Stimulated activated naive CD4-positive, alpha-beta T cell treated with Interleukin-2 at 50 U/mL for 16 hours (primary cell): ENCODE measurements around the gene ABRACL.
A peak's percentile ranks its signal among the peaks of the same experiment; 100 is the strongest.
"Not testable (repeated sequence)": the region's sequence is repeated elsewhere in the genome, so short reads cannot be mapped to it uniquely, and the experiment has no call there.

ENCODE experiments used
- DNase-seq: peaks from one replicate; lab custom pipeline; 2025; lab: John Stamatoyannopoulos, UW

Gene ABRACL

GRCh38 chr6:139028658-139029469, at the start of gene ABRACL:
Gene ABRACL (plus strand): TSS chr6:139028745. CDS start chr6:139034161, 5,416 bp downstream.
- DNase-seq = peak; percentile 90

GRCh38 chr6:138979365-138979764, 49.2 kb upstream of the ABRACL start:
- DNase-seq = no peak

- no peak for DNase-seq
Measured at GRCh38 chr6:138979813-138980668, 48.5 kb upstream of the ABRACL start.

- DNase-seq = no peak
Measured at GRCh38 chr6:138981416-138981815, 47.1 kb upstream of the ABRACL start.

GRCh38 chr6:138986578-138986977, 42.0 kb upstream of the ABRACL start:
- DNase-seq = no peak

GRCh38 chr6:138987080-138987642, 41.4 kb upstream of the ABRACL start:
- no peak for DNase-seq

GRCh38 chr6:138987643-138988468, 40.7 kb upstream of the ABRACL start, which contains the start of gene REPS1:
Gene REPS1 (minus strand): TSS chr6:138988253. CDS start chr6:138987682, 571 bp downstream.
- peak; percentile 89 for DNase-seq

- DNase-seq = no peak
Measured at GRCh38 chr6:138988469-138988834, 40.1 kb upstream of the ABRACL start.

GRCh38 chr6:138989098-138989983, 39.2 kb upstream of the ABRACL start:
- DNase-seq = no peak

- DNase-seq = no peak
Measured at GRCh38 chr6:138991206-138991605, 37.3 kb upstream of the ABRACL start.

- not testable (repeated sequence) for DNase-seq
Measured at GRCh38 chr6:138992965-138993364, 35.6 kb upstream of the ABRACL start.

- DNase-seq = not testable (repeated sequence)
Measured at GRCh38 chr6:138993410-138993809, 35.1 kb upstream of the ABRACL start.

GRCh38 chr6:138996524-138996923, 32.0 kb upstream of the ABRACL start:
- DNase-seq = no peak

- DNase-seq = no peak
Measured at GRCh38 chr6:138997136-138997535, 31.4 kb upstream of the ABRACL start.

- DNase-seq = no peak
Measured at GRCh38 chr6:138999949-139000725, 28.4 kb upstream of the ABRACL start.

GRCh38 chr6:139003751-139004150, 24.8 kb upstream of the ABRACL start:
- no peak for DNase-seq

GRCh38 chr6:139006477-139006876, 22.1 kb upstream of the ABRACL start:
- no peak for DNase-seq

GRCh38 chr6:139007428-139007827, 21.1 kb upstream of the ABRACL start:
- no peak for DNase-seq

GRCh38 chr6:139008117-139008516, 20.4 kb upstream of the ABRACL start:
- no peak for DNase-seq

GRCh38 chr6:139010674-139011073, 17.9 kb upstream of the ABRACL start:
- no peak for DNase-seq
